ENCODE data around the gene SIK3.

DNA sequence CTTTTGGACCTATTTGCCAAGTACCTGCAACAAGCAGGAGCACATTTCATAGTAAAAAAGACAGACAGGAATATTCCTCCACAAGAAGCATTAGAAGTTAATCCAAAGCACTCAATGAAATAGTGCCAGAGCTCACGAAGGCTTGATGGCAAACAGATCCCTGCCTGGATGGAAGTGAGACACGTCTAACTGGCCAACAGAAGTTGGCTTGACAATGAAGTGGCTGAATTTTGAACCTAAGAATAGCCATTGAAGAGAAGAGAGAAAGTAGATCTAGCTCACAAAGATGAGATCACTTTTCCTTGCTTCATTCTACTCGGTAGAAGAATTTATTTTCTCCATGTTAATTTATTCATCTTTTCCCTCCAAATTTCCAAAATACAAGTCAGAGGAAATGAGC lies 230.2 kb downstream of the SIK3 start:
- TF ChIP-seq, protein P1, sequence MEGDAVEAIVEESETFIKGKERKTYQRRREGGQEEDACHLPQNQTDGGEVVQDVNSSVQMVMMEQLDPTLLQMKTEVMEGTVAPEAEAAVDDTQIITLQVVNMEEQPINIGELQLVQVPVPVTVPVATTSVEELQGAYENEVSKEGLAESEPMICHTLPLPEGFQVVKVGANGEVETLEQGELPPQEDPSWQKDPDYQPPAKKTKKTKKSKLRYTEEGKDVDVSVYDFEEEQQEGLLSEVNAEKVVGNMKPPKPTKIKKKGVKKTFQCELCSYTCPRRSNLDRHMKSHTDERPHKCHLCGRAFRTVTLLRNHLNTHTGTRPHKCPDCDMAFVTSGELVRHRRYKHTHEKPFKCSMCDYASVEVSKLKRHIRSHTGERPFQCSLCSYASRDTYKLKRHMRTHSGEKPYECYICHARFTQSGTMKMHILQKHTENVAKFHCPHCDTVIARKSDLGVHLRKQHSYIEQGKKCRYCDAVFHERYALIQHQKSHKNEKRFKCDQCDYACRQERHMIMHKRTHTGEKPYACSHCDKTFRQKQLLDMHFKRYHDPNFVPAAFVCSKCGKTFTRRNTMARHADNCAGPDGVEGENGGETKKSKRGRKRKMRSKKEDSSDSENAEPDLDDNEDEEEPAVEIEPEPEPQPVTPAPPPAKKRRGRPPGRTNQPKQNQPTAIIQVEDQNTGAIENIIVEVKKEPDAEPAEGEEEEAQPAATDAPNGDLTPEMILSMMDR (IDR thresholded peaks at IDR 0.05) = no peak
- TF ChIP-seq POLR2AphosphoS5 (IDR thresholded peaks at IDR 0.05) = no peak
- no peak for TF ChIP-seq POLR2A (IDR thresholded peaks at IDR 0.05)

All from prostate gland (tissue), 2 donors.